Measurements from ENCODE around the gene GRK4. TPM values are rescaled to one million over a fixed set of nuclear protein-coding genes. Genes with fewer than 3 reads are reported as not detected.

The GRK4 gene
- total RNA-seq, 1 donor from 2014 or later, result 1.3 TPM

DNA sequence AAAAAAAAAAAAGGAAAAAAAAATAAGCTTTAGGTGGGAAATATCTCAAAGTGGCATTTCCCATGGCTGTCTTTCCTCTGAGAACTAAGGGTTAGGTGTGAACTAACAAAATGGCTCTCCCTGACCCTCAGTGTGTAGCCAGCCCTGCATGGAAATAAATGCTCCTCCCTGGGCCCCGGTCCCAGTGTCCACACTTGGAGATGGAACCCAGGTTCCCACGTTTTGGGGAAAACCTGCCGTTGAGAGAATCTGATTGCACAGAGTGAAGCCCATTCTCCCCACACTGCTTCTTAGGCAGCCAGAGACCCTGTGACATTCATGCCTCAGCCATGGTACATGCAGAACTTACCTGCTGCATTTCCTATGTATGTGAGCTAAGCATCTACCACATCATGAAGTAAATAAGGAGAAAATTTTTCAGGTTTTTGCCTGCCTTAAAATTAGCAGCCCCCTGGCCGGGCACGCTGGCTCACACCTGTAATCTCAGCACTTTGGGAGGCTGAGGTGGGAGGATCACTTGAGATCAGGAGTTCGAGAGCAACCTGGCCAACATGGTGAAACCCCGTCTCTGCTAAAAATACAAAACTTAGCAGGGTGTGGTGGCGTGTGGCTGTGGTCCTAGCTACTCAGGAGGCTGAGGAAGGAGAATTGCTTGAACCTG is 76.5 kb downstream of the GRK4 start:
- Histone ChIP-seq H3K9me3 (ENCODE audit: low read depth) (no peaks in the 10 kb centered on the region), H3K79me2 (ENCODE audit: low read depth) (no peaks in the 10 kb centered on the region), H4K20me1 (ENCODE audit: low read depth) (no peaks in the 10 kb centered on the region), H3K4me2 (no peak overlapping the region), H3K9ac (no peak overlapping the region), H3F3A (ENCODE audit: low read depth) (no peaks in the 10 kb centered on the region), H3K27ac (no peak overlapping the region), H3K36me3 (no peaks in the 10 kb centered on the region), H2AFZ (replicated peaks) (no peak overlapping the region), H3K4me3 (no peak overlapping the region), H3K4me1 (no peaks in the 10 kb centered on the region), H3K27me3 (no peaks in the 10 kb centered on the region)
- no peak overlapping the region for H3K27ac Mint-ChIP-seq
- H3K4me3 Mint-ChIP-seq, result no peak overlapping the region
- H3K4me1 Mint-ChIP-seq, result no peaks in the 10 kb centered on the region
- no peaks in the 10 kb centered on the region for H3K36me3 Mint-ChIP-seq
- peaks cover 3% of the 10 kb centered on the region for H3K27me3 Mint-ChIP-seq (ENCODE audit: insufficient read depth, low read depth)
- TF ChIP-seq EZH2phosphoT487 (IDR thresholded peaks at IDR 0.05) (no peak), CTCF (IDR thresholded peaks at IDR 0.05) (no peak), EZH2 (IDR thresholded peaks at IDR 0.05) (no peak)
- no peaks in the 10 kb centered on the region for H3K9me3 Mint-ChIP-seq
- DNase-seq (ENCODE audit: low spot score), result no peak

- H3K4me3 Mint-ChIP-seq, result no peak overlapping the region
- Histone ChIP-seq H3K79me2 (ENCODE audit: low read depth) (no peaks in the 10 kb centered on the region), H3F3A (ENCODE audit: low read depth) (no peaks in the 10 kb centered on the region), H3K36me3 (no peaks in the 10 kb centered on the region), H3K9me3 (ENCODE audit: low read depth) (no peaks in the 10 kb centered on the region), H3K4me3 (no peak overlapping the region), H3K4me2 (no peak overlapping the region), H3K4me1 (no peaks in the 10 kb centered on the region), H3K27ac (no peak overlapping the region), H3K27me3 (no peaks in the 10 kb centered on the region), H2AFZ (replicated peaks) (no peak overlapping the region), H3K9ac (no peak overlapping the region), H4K20me1 (ENCODE audit: low read depth) (no peaks in the 10 kb centered on the region)
- TF ChIP-seq EZH2 (IDR thresholded peaks at IDR 0.05) (no peak), CTCF (IDR thresholded peaks at IDR 0.05) (no peak), EZH2phosphoT487 (IDR thresholded peaks at IDR 0.05) (no peak)
- no peaks in the 10 kb centered on the region for H3K9me3 Mint-ChIP-seq
- H3K27me3 Mint-ChIP-seq (ENCODE audit: insufficient read depth, low read depth), result peaks cover 5% of the 10 kb centered on the region
- no peak overlapping the region for H3K27ac Mint-ChIP-seq
- no peak for DNase-seq (ENCODE audit: low spot score)
- no peaks in the 10 kb centered on the region for H3K4me1 Mint-ChIP-seq
- H3K36me3 Mint-ChIP-seq, result no peaks in the 10 kb centered on the region
Measured at GRCh38 chr4:3040452-3041191, 77.3 kb downstream of the GRK4 start.

DNA sequence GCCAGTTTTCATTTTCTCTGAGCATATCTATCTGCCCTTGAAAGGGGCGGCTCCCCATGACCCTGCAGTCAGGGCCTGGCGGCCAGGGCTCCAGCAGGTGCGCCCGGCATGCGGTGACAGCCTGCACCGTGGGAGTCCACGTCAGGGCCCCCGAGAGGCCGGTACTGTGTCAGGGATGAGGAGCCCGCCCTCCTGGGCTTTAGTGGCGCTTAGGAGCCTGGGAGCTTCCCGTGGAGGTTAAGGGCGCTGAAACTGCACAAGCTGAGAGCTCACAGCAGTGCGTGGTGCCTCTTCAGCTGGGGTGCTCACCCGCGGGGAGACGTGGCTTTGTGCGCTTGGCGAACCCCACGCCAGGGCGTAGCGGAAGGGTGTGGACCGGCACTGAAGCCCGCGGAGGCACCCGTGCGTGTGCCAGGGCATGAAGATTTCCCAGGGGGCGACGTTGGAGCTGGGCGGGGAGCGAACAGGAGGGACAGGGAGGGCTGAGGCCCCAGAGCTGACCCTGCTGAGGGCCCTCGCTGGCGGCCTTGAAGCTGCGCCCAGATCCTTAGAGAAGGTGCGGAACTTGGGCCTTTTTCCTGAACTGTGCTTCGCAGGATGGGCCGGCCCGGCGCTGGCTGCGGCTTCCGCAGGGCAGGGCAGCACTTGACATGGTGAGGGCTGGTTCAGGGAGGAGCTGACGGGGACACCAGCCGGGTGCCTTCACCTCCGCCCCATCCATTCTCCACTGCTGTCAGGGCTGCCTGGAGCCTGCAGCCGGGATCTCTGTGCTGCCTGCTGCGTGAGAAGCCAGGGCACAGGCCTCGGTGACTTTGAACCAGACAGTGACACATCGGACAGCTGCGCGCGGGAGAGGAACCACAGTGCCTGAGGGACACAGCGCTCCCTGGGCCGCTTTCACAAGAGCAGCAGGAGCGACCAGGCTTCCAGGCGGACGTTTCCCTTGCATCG is 78.1 kb downstream of the GRK4 start:
- H3K4me3 Mint-ChIP-seq, result no peak overlapping the region
- H3K4me3 ChIP-seq, result no peak overlapping the region

More for the DNA sequence above, 78.1 kb downstream of the GRK4 start:
- no peaks in the 10 kb centered on the region for H3K4me1 ChIP-seq
- H3K4me2 ChIP-seq, result no peak overlapping the region
- H3K27ac ChIP-seq, result no peak overlapping the region
- H3K9me3 ChIP-seq (ENCODE audit: low read depth), result no peaks in the 10 kb centered on the region
- H3K4me1 Mint-ChIP-seq, result no peaks in the 10 kb centered on the region
- no peaks in the 10 kb centered on the region for H3K79me2 ChIP-seq (ENCODE audit: low read depth)
- H3K9me3 Mint-ChIP-seq, result no peaks in the 10 kb centered on the region
- no peaks in the 10 kb centered on the region for H3K36me3 Mint-ChIP-seq
- no peaks in the 10 kb centered on the region for H3K36me3 ChIP-seq
- H4K20me1 ChIP-seq (ENCODE audit: low read depth), result no peaks in the 10 kb centered on the region
- no peak overlapping the region for H2AFZ ChIP-seq (replicated peaks)
- H3K27ac Mint-ChIP-seq, result no peak overlapping the region
- DNase-seq (ENCODE audit: low spot score), result no peak
- H3K9ac ChIP-seq, result no peak overlapping the region
- peaks cover 5% of the 10 kb centered on the region for H3K27me3 Mint-ChIP-seq (ENCODE audit: insufficient read depth, low read depth)
- H3K27me3 ChIP-seq, result no peaks in the 10 kb centered on the region
- H3F3A ChIP-seq (ENCODE audit: low read depth), result no peaks in the 10 kb centered on the region
- TF ChIP-seq CTCF (IDR thresholded peaks at IDR 0.05) (no peak), EZH2phosphoT487 (IDR thresholded peaks at IDR 0.05) (no peak), EZH2 (IDR thresholded peaks at IDR 0.05) (no peak)
